Endothelial cell of umbilical vein (primary cell): ENCODE results near the gene SELENOO.

ENCODE experiments used
- POLR2A ChIP-seq: IDR thresholded peaks from 2 replicates; pipeline ENCODE4 v1.6.1; 2012; ENCODE audit warnings: low read depth, mild to moderate bottlenecking, control low read depth, low read length
- POLR2AphosphoS5 ChIP-seq: IDR thresholded peaks from 2 replicates; pipeline ENCODE4 v1.6.1; 2012; ENCODE audit warnings: low read depth, mild to moderate bottlenecking, control low read depth, low read length, moderate library complexity; ENCODE audit not compliant: insufficient read depth
- TF ChIP-seq, protein P1 (sequence below), 2 donors: IDR thresholded peaks; 1 replicate in 1 of 2; 2 replicates in 1 of 2; pipeline ENCODE4 v1.5.1; 2011; ENCODE audit warnings: low read length in 2 of 2, mild to moderate bottlenecking in 2 of 2, moderate library complexity in 2 of 2, control low read depth in 1 of 2, inconsistent platforms in 1 of 2, low read depth in 1 of 2; ENCODE audit not compliant: insufficient read depth in 1 of 2; ENCODE audit errors: extremely low read depth in 1 of 2

DNA sequence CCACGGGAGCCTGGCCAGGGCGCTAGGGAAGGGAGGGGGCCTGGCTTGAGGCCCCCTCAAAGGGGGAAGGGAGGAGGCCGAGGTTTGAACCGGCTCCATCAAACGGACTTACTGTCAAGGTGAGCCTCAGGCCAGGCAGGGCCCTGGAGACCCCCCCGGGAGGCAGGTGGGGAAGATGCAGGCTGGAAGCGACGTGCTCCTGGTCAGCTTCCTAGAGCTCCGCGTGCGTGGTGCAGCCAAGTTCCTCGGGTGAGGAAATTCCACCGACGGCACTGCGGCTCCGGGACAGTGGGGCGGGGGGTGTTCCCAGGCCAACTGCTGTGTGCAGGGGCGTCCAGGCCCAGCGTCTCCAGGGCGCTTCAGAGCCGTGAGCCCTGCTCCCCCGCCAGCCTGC lies 22.3 kb upstream of the SELENOO start:
- no peak for TF ChIP-seq POLR2A
- TF ChIP-seq POLR2AphosphoS5 = no peak
- TF ChIP-seq, protein P1, sequence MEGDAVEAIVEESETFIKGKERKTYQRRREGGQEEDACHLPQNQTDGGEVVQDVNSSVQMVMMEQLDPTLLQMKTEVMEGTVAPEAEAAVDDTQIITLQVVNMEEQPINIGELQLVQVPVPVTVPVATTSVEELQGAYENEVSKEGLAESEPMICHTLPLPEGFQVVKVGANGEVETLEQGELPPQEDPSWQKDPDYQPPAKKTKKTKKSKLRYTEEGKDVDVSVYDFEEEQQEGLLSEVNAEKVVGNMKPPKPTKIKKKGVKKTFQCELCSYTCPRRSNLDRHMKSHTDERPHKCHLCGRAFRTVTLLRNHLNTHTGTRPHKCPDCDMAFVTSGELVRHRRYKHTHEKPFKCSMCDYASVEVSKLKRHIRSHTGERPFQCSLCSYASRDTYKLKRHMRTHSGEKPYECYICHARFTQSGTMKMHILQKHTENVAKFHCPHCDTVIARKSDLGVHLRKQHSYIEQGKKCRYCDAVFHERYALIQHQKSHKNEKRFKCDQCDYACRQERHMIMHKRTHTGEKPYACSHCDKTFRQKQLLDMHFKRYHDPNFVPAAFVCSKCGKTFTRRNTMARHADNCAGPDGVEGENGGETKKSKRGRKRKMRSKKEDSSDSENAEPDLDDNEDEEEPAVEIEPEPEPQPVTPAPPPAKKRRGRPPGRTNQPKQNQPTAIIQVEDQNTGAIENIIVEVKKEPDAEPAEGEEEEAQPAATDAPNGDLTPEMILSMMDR (IDR thresholded peaks at IDR 0.05; ENCODE audit: extremely low read depth in 1 of 2, insufficient read depth in 1 of 2, low read depth in 1 of 2, low read length in 2 of 2) = no peak
